HL-60 (cell line): Measurements from ENCODE around the gene CTCF.

Experiments
- CTCF ChIP-seq: IDR thresholded peaks from one replicate; pipeline ENCODE4 v1.5.1; 2011; ENCODE audit warnings: low read length, control low read depth, inconsistent platforms; ENCODE audit not compliant: insufficient read depth
- GABPA ChIP-seq: IDR thresholded peaks from 2 replicates; pipeline ENCODE4 v1.6.1; 2012; ENCODE audit warnings: low read depth
- POLR2AphosphoS5 ChIP-seq: IDR thresholded peaks from 2 replicates; pipeline ENCODE4 v1.6.1; 2012; ENCODE audit warnings: low read depth

- TF ChIP-seq CTCF = no peak
- TF ChIP-seq POLR2AphosphoS5 = no peak
- TF ChIP-seq GABPA = no peak
Observed at GRCh38 chr16:67653789-67654402, 91.6 kb downstream of the CTCF start.
